GM12891 (cell line): ENCODE measurements around the gene NEK6.

ENCODE experiments used
- POLR2A ChIP-seq: IDR thresholded peaks from 2 replicates; pipeline ENCODE4 v1.6.1; 2011; ENCODE audit warnings: low read depth, low read length, control low read depth
- POLR2AphosphoS5 ChIP-seq: IDR thresholded peaks from 2 replicates; pipeline ENCODE4 v1.6.1; 2011; ENCODE audit warnings: low read depth, low read length, control low read depth
- POU2F2 ChIP-seq: IDR thresholded peaks from 2 replicates; pipeline ENCODE4 v1.6.1; 2011; ENCODE audit warnings: low read depth, mild to moderate bottlenecking, control low read depth, low read length, moderate library complexity
- TAF1 ChIP-seq: IDR thresholded peaks from 2 replicates; pipeline ENCODE4 v1.6.1; 2011; ENCODE audit warnings: low read depth, low read length, control low read depth

DNA sequence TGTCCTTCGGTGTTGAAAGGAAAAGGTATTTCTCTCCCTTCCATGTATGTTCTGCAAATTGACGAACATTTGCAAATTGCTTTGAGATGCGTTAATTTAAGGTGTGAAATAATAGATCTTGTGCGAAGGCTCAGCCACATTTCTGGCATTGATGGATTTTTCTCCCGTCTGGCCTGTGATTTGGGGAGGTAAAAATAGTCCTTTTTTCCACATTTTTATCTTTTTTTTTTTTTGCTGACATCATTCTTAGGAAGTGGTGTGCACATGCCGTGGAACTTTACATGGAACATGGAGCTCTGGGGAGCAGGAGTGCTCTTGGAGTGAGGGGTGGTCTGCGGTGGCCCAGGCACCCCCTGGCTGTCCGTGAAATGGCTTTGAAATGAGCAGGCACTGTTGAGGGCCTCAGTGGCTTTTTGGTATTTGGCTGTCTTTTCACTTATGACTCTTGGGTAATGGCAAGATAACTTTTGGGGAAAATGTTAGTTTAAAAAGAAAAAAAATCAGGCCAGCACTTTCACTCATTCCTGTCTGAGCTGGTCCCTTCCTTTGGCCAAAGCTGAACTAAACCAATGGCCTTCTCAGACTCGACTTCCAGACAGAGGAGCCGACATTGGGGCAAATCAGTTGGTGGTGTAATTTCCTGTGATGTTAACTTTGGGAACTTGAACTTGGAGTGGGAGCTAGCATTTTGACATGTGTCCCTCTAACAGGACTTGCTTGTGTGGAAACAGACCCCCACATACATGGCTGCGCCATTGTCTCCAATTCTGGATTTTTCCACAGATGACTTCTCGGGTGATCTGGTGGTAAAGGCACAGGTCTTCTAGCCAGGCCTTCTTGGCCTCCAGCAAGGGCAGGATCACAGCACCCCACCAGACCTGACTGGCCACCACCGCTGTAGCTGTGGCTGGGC lies 4.2 kb downstream of the NEK6 start:
- TF ChIP-seq POLR2A (no peak), POLR2AphosphoS5 (no peak), TAF1 (no peak), POU2F2 (no peak)
